OCI-LY1 (cell line): ENCODE results near the gene C2CD4D.

Source experiments
- H2AFZ ChIP-seq: fragments of 200-600 bp; sonication (generic), shearing (Covaris generic); 2 replicates; pipeline ENCODE4 v1.6.0; 2014; ENCODE audit warnings: antibody characterized with exemption, mild to moderate bottlenecking, low read length
- H3F3A ChIP-seq: fragments of 200-600 bp; sonication (generic), shearing (Covaris generic); 2 replicates; pipeline ENCODE4 v1.6.0; 2014; ENCODE audit warnings: mild to moderate bottlenecking, antibody characterized with exemption, low read length, moderate library complexity; ENCODE audit not compliant: insufficient read depth
- H3K27ac ChIP-seq: fragments of 200-600 bp; sonication (generic); 2 replicates; pipeline ENCODE4 v1.5.1; 2014; ENCODE audit warnings: low read length, mixed run types, mild to moderate bottlenecking, low read depth; ENCODE audit not compliant: poor library complexity, severe bottlenecking
- H3K27me3 ChIP-seq: fragments of 200-600 bp; sonication (generic); 2 replicates; pipeline ENCODE4 v1.6.0; 2014; ENCODE audit warnings: antibody characterized with exemption, mild to moderate bottlenecking, low read length, moderate library complexity; ENCODE audit not compliant: insufficient read depth
- H3K36me3 ChIP-seq: fragments of 200-600 bp; sonication (generic); 2 replicates; pipeline ENCODE4 v1.6.1; 2014; ENCODE audit warnings: mild to moderate bottlenecking, antibody characterized with exemption, low read length, moderate library complexity, mixed read lengths; ENCODE audit not compliant: insufficient read depth
- H3K4me1 ChIP-seq: fragments of 200-600 bp; sonication (generic); 2 replicates; pipeline ENCODE4 v1.5.1; 2014; ENCODE audit warnings: mild to moderate bottlenecking, low read length, moderate library complexity; ENCODE audit not compliant: insufficient read depth, severe bottlenecking
- H3K4me2 ChIP-seq: fragments of 200-600 bp; sonication (generic), shearing (Covaris generic); 2 replicates; pipeline ENCODE4 v1.6.1; 2014; ENCODE audit warnings: low read length
- H3K4me3 ChIP-seq: fragments of 200-600 bp; sonication (generic); 2 replicates; pipeline ENCODE4 v1.5.1; 2014; ENCODE audit warnings: low read length, low read depth, mild to moderate bottlenecking, mixed read lengths; ENCODE audit not compliant: poor library complexity, severe bottlenecking
- H3K79me2 ChIP-seq: fragments of 200-600 bp; shearing (Covaris generic); 2 replicates; pipeline ENCODE4 v1.6.1; 2016; ENCODE audit warnings: mixed run types, low read length, mixed read lengths; ENCODE audit not compliant: insufficient read depth
- H3K9ac ChIP-seq: fragments of 200-600 bp; sonication (generic), shearing (Covaris generic); 2 replicates; pipeline ENCODE4 v1.6.1; 2014; ENCODE audit warnings: mild to moderate bottlenecking, low read length, mixed read lengths
- H3K9me2 ChIP-seq: fragments of 200-600 bp; sonication (generic), shearing (Covaris generic); 2 replicates; pipeline ENCODE4 v1.6.1; 2014; ENCODE audit warnings: low read depth, mild to moderate bottlenecking, low read length, mixed read lengths
- H3K9me3 ChIP-seq: fragments of 200-600 bp; shearing (Covaris generic); 2 replicates; pipeline ENCODE4 v1.6.1; 2014; ENCODE audit warnings: low read length, mixed read lengths
- H4K20me1 ChIP-seq: fragments of 200-600 bp; sonication (generic), shearing (Covaris generic); 2 replicates; pipeline ENCODE4 v1.6.0; 2016; ENCODE audit warnings: mild to moderate bottlenecking, low read length; ENCODE audit not compliant: insufficient read depth
- CTCF ChIP-seq: fragments of 200-600 bp; sonication (generic), shearing (Covaris generic); IDR thresholded peaks from 2 replicates; pipeline ENCODE4 v1.5.1; 2017; ENCODE audit warnings: mild to moderate bottlenecking, antibody characterized with exemption, low read length, moderate library complexity, mixed read lengths
- EZH2 ChIP-seq: fragments of 200-600 bp; sonication (generic), shearing (Covaris generic); IDR thresholded peaks from 2 replicates; pipeline ENCODE4 v1.8.0; 2017; ENCODE audit warnings: borderline replicate concordance, mixed run types, mild to moderate bottlenecking, antibody characterized with exemption, low read length, moderate library complexity, mixed read lengths

C2CD4D gene

GRCh38 chr1:151839457-151840403 lies at the start of gene C2CD4D:
C2CD4D (minus strand) TSS chr1:151839820; CDS start chr1:151838989, 831 bp downstream.
- Histone ChIP-seq H3K4me1 (peaks cover 32% of the 10 kb centered on the region), H3K9me2 (no peaks in the 10 kb centered on the region), H3F3A (no peaks in the 10 kb centered on the region), H3K79me2 (no peaks in the 10 kb centered on the region), H2AFZ (no peak within 1 kb of the TSS), H3K4me2 (peak within 1 kb of the TSS; percentile 43), H3K27me3 (0 out of 2 replicates have a peak, but pooled peaks cover 11% of the 10 kb centered on the region), H3K9me3 (no peaks in the 10 kb centered on the region), H3K4me3 (peak within 1 kb of the TSS; percentile 41), H3K9ac (no peak within 1 kb of the TSS; the same call in 1 of the 2 replicates), H3K36me3 (no peaks in the 10 kb centered on the region), H3K27ac (no peak within 1 kb of the TSS), H4K20me1 (no peaks in the 10 kb centered on the region)
- TF ChIP-seq EZH2 (no peak), CTCF (no peak)

- peak; percentile 57 for TF ChIP-seq CTCF
- no peak for TF ChIP-seq EZH2
- Histone ChIP-seq H3K27ac (no peak overlapping the region), H3K9ac (no peak overlapping the region), H3K4me3 (no peak overlapping the region), H3K4me1 (no peaks in the 10 kb centered on the region), H3F3A (no peaks in the 10 kb centered on the region), H3K4me2 (no peak overlapping the region), H3K9me3 (no peaks in the 10 kb centered on the region), H3K79me2 (no peaks in the 10 kb centered on the region), H3K9me2 (no peaks in the 10 kb centered on the region), H3K36me3 (peaks cover 48% of the 10 kb centered on the region), H3K27me3 (no peaks in the 10 kb centered on the region), H2AFZ (no peak overlapping the region), H4K20me1 (no peaks in the 10 kb centered on the region)
Measured at GRCh38 chr1:151888972-151889570, 49.5 kb upstream of the C2CD4D start.

GRCh38 chr1:151887028-151887427 lies 47.4 kb upstream of the C2CD4D start:
- no peak overlapping the region for H3K4me3 ChIP-seq
- peaks cover 31% of the 10 kb centered on the region for H3K36me3 ChIP-seq

More at GRCh38 chr1:151887028-151887427, 47.4 kb upstream of the C2CD4D start:
- H2AFZ ChIP-seq = no peak overlapping the region
- no peaks in the 10 kb centered on the region for H3K9me3 ChIP-seq
- no peaks in the 10 kb centered on the region for H3K4me1 ChIP-seq
- H3F3A ChIP-seq = no peaks in the 10 kb centered on the region
- no peak overlapping the region for H3K27ac ChIP-seq
- no peaks in the 10 kb centered on the region for H3K9me2 ChIP-seq
- TF ChIP-seq CTCF = no peak
- H4K20me1 ChIP-seq = no peaks in the 10 kb centered on the region
- no peak overlapping the region for H3K4me2 ChIP-seq
- H3K27me3 ChIP-seq = no peaks in the 10 kb centered on the region
- H3K9ac ChIP-seq = no peak overlapping the region
- no peaks in the 10 kb centered on the region for H3K79me2 ChIP-seq
